GM19455 (cell line): ENCODE results near the gene SLC28A3.

Experiments
- ATAC-seq: cut with Tn5 transposase; IDR thresholded peaks from one replicate; pipeline ENCODE4 v1.9.1; 2021; ENCODE audit not compliant: unreplicated experiment

Gene SLC28A3

DNA sequence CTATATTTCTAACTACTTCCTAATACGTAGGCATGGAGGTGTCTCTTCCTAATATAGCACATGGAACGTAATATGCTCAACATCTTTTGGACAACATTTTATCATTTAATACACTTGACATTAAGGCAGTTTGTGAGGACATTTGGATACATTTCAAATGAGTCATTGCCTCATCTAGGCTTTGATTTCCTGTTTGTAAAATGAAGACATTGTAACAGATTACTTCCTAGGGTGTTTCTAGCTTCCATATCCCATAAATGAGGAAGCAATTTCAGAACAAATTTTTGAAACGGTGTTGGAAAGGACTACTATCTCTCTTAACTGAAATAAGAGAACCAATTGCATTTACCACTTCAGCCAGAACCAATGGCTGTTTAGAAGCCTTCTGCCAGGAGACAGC lies 38.7 kb downstream of the SLC28A3 start:
- no peak for ATAC-seq

DNA sequence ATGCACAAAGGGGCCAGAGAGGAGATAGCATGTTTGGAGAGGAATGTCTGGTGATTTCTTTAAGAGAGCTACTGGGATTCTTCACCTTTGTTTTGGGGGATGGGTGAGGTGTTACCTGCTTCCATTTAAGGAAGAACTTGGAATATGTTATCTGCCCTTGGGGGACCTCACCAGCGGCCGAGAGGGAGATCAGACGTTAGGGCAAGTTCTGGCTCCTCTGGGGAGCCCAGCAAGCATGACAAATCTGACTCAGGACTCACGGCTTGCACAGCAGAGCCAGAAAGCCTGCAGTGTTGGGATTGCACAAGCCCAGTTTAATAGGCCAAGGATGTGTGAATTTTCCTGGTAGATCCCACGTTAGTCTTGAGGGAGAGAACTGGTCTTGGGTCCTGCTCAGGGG lies 40.3 kb downstream of the SLC28A3 start:
- no peak for ATAC-seq

DNA sequence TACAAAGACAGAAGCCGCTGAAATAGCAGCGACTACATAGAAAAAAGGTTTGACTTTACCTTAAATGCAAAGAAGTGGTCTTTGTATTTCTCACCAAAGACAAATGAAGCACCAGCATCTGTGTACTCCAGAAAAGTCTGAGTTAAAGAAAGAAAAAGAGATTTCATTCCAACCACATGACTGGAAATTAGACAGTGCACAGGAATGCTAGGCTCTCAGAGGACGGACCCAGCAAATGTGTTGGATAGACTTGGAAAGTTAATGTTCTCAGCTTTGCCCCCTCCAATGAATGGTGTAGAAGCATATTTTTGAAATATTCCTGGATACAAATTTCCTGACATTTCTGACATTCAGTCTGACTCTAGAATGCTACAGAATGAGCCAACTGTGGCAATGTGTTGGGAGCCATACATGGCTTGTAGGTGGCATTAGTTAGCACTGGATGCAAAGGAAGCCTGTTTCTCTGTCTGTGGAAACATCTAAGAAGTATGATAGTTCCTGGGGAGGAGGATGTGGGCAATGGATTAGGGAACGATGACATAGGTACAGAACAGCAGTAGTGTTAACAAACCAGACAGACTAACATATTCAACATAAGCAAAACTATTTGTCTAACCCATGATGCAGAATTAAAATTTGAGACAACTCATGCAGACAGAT lies 43.3 kb downstream of the SLC28A3 start:
- no peak for ATAC-seq

DNA sequence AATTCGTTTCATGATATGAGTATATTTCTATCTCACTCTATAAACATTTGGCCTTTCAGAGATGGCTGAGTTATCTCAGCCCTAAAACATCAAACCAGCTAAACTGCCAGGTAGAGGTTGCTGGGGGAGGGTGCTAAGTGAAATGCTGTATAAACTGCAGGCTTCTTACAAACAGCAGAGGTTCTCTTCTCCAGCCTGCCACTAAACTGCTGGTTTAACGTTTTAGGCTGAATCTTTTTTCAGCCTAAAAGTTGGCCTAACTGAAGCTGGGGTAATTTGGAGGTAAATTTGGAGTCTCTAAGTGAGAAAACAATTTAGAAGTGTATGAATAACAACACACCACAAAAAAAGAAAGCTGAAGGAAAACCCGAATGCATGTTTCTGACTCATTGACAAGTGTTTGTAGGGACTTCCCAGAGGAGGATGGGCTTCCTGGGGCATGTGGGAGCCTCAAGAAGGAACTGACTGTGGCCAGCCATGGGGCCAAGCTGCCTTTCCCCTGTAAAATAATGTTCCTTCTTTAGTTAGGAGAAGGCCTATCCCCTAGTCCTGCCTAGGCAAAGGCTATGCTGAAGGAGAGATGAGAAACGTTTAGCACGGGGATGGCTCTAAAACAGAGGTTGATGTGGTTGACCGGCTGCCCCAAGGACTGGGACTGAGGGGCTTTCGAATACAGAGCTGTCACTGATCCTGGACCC lies 44.3 kb downstream of the SLC28A3 start:
- ATAC-seq, result peak; percentile 47

DNA sequence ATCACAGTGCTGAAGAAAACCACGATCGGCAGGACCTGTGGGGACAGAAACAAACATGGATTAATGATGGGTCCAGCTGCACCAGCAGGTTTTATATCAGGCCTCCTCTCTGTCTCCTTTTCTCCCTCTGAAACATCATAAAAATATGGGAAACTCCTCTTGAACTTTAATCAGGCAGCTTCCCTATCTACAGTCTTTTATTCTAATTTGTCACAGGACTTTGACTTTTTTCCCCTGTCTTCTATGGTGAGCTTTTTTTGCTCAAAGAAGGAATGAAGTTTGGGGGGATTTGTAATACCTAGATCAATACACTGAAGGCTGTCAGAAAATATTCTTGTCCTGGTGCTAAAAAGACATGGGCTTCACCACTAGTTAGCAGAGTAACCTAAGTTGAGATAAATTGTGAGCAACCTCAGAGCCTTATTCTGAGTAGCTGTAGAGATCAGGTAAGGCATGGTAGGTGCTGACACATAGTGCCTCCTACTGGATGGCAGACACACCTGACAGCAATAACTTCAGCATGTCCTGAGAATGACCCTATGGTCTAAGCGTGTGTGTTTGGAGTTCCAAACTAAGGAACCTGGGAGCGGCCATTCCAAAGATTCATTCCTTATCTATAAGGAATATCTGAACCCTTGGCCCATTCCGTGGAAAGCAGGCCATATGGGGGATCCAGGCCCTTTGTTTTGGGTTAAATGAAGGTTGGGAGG lies 46.2 kb downstream of the SLC28A3 start:
- no peak for ATAC-seq

DNA sequence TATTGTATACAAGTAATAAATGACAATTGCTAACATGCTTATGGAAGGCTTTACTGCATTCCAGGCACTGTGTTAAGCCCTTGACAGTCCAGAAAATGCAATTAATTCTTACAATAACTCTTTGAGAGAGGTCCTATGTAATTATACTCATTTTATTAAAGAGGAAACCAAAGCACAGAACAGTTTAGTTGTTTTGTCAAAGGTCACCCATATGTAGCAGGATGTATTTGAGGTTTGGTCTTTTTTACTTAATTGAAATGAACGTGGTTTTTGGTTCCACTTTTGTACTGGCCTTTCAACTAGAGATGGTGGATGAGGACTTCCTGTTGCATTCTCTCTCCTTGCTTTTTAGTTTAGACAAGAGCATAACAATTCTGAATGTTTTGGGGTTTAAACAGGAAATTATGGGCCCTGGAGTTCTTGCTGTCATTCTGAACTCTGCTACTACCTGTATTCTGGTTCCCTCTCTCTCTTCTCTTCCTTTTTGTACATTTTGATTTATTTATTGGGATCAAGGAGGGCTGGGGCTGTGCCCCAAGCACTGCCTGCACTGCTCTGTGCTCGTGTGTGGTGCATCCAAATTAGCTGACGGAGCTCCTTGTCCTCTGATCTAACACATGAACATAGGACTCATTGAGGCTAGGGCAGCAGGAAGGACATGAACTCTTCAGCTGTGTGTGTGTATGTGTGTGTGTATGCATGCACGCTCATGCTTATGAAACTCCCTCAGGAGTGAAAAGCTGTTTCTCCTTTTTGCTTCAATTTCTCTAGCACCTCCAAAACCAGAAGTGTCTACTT lies 47.4 kb downstream of the SLC28A3 start:
- ATAC-seq, result peak; percentile 62

DNA sequence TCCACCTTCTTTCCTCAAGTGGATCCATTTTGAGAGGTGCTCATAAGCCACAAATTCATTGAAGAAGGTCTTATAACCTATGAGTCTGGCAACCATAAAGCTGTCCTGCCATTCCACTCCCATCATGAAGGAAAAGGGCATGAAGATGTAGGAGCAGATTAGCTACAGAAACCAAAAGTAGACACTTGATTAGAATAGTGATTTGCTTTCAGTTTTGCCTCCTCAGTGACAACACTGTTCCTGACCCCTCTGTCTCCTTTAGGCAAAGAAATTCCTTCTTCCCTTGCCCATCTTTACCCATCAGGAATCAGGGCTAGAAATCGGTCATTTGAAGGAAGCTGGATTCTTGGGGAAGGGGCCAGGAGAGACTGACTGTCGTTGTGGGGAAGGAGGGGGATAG lies 55.2 kb downstream of the SLC28A3 start:
- ATAC-seq, result no peak

DNA sequence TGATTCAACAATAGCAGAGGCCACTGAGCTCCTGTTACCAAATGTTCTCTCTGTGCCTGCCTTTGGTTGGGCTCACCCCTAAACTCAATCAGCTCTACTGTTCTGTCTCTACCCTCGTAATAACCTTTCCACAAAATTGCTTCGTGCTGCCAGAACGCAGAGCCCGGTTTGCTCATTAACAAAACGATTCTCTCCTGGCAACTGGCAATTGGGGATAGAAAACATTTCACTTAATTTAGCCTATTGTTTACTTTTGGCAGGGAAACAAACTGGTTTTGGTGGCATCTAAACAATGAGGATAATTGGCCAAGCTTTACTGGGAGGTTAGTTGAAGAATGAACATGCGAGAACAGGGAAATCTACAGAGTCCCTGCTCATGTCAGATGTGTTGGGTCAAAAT lies 56.6 kb downstream of the SLC28A3 start:
- no peak for ATAC-seq

DNA sequence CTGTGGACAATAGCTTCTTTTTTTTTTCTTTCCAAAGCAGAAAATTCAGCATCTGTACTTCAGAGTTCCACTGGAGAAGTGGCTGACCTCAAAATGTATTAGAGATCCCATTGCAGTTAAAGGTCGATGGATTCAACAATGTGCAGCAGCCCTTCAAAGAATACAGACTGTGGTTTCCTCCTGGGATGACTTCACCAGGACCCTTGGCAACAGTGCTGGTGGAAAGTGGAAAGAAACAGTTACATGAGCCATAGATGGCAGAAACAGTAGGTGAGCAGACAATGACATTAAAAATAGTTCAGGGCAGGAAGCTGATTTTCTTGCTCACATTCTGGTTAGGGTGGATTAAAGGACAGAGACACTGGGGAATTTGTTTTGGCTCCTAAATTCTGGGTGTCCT lies 62.4 kb downstream of the SLC28A3 start:
- ATAC-seq, result no peak

DNA sequence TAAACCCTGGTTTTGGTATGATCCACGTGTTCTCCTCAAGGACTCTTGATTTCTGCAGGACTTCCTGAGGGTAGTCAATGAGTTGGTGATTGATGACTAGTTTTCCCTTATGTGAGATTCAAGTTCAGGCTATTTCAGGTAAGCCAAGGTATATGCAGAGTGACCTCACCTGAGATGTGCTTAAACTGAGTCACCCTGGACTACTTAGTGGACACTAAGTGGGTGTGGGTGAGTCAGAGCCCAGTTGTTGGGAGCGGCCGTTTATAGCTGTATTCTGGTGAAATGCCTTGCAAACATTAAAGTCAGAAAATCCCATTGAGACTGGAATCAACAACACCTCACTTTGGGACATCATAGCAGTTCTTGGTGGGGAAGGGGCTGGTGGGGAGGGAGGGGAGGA lies 62.9 kb downstream of the SLC28A3 start:
- ATAC-seq, result no peak

DNA sequence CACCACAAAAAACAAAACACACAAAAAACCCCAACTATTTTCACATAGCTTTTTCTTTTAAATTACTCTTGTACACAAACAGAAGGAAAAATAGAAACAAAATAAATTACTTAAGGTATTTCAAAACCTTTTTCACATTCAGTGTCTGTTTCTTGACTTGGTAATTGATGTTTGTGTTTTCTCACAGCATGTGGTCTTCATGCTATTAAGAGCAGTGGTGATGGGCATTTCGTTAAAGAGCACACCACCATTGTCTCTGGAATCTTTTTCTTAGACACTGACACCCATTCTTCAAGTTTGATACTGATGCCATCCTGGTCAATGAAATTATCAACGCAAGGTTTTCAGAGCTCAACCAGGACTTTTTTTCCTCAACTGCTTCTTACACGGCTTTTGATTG lies 63.8 kb downstream of the SLC28A3 start:
- no peak for ATAC-seq

DNA sequence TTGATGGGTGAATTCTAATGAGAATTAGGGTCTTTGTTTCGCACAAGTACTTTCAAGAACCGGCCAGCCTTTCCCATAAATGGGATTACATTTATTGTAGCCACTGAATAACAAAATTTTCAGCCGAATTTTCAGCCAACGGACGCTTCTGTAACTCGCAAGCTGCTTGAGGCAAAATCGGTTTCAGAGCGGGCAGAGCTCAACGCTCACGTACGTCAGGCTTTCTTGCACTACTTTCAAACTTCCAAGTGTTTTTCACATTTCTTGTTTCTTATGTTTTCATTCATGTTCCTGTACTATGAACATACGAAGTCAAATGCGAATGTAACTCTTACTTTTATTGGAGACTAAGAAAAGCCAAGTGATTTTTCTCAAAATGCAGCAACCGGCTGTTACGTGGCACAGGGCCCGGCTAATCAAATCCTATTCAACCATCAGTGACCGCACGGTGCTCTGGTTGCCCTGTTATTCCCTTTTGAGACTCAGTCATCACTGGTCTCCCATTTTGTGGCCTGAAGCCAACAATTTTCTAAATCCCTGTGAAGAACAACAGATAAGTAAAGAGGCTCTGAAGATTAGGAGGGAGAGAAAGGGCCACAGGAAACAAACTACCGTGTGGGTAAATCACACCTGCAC lies 68.5 kb downstream of the SLC28A3 start:
- no peak for ATAC-seq

DNA sequence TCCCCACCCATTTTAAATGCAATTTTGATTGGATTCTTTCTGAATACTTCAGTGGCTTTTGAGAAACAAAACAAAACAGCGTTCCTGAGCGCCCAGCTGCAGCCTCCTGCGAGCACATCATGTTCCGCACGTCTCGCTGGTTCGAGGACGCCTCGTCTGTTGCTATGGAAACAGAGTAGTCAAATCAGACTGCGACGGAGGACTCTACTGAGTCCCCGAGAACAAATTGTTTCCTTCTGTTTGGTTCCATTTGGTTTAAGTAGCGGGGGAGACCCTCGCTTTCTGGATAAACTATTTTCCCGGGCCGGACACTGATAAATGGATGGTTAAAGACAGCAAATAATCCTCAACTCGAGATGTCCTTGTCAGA lies 69.0 kb downstream of the SLC28A3 start:
- peak; percentile 92 for ATAC-seq

DNA sequence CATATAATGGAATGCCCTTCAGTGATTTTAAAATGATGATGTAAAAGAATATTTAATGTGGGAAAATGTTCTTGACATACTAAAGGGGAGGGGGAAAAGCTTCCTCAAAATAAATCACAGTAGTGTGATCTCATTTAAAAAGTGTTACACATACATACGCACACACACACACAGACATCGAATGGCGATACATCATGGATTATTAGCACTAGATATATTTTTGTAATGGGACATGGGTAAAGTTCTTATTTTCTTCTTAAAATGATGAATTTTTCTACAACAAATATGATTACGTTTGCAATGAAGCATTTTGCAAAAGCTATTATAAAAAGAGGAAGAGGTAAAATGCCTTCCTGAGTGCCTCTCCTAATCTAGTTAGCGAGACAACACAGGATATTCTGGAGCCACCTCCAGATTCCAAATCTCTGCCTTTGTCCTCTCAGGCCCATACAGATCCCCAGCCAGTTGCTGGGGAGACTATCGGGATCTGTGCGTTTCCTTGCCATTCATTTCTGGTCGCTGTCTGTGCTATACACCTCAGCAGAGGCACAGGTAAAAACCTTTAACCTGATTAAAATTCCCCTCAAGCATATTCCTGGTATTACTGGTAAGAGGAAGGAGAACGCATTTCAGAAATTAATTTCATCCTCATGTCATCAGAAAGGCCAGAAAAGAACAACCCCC lies 69.6 kb downstream of the SLC28A3 start:
- ATAC-seq, result no peak

DNA sequence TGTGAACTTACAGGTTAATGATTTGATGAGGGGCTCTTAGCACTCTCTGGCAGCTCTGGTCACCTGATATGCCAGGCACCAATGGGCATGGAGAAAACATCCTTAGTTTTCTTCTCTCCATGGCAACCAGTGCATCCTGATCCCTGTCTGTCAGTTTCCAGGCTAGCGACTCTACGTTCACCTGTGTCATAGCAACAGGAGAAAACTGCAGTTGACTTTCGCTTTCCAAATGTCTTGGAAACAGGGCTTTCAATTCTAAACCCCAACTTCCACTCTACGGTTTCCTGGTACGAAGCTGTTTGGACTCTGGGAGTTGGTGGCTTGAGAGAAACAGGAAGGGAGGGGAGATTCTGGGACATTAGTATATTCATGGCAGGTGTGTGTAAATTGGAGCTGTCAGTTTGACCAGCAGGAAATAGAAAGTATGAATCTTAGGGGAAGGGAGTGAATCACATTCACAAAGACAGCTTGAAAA lies 74.4 kb downstream of the SLC28A3 start:
- ATAC-seq, result no peak

DNA sequence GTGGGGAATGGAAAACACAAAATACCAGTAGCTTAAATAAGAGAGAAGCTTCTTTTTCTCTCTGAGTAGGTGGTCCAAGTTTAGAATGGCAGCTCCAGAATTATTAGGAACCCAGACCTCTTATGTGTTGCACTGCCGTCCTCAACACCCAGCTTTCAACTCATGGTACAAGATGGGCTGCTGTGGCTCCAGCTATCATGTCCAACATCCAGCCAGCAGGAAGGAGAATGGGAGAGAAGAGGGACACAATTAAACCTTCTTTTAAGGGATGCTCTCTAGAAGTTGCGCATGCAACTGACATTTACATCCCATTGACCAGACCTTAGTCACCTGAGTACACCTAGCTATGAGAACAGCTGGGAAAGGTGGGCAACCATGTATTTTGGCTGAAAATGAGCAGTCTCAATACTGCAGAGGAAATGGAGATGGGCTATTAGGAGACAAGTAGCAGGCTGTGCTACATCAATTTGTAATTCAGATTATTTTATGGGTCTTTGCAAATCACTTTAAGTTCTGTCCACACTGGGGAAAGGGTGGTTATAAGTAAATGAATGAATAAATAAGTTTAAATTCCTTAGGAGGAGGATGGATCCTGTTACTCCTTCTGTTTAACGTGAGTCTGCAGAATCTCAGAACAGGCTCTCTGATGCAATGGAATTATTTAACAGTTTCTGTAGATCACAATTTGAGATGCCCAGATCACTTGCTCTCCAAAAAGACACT lies 76.1 kb downstream of the SLC28A3 start:
- ATAC-seq, result no peak

DNA sequence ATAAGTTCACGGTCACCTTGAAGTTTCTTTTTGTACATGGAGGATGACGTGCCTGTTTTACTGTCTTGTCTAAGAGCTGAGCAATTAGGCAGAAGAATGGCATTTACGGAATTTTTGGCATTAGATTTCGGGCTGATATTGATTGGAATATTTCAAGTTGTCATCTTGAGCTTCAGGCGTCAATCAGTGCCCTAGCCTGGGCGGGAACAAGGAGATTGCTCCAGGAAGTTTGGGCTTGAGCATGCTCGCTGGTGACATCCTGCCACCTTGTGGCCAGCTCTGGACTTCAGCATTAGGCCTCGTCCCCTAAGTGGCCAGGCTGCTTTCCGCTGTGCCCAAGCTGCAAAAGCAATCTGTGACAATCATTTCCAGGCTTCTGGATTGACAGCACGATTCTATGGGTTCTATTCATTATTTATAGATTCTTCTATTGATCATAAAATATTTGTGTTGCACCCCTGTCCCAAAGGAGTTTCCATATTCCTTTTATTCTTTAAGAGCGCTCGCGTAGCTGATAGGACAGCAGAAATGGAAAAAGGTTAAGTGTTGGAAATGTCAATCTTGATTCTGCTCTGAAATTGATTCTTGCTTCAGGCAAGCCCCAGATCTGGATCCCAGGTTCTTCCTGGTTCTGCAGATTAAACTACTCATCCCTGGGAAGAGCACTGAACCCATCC lies 79.3 kb downstream of the SLC28A3 start:
- peak; percentile 64 for ATAC-seq

DNA sequence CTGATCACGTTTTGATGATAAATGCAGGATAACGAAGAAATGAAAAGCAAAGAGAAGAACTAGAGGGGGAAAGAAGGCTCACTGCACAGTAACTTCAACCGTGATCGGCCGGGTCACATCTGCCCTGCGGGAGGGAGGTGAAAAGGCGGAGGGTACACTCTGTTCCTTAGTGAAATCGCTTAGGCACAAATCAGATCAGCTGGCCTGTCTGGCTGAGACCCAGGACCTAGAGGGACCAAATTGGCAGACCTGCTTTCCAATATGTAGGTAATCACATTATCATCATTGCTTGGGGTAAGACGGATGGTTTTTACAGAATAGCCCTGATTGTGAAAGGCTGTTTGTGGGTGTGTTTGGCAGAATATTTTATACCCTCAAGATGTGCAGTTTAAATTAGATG lies 82.2 kb downstream of the SLC28A3 start:
- no peak for ATAC-seq

DNA sequence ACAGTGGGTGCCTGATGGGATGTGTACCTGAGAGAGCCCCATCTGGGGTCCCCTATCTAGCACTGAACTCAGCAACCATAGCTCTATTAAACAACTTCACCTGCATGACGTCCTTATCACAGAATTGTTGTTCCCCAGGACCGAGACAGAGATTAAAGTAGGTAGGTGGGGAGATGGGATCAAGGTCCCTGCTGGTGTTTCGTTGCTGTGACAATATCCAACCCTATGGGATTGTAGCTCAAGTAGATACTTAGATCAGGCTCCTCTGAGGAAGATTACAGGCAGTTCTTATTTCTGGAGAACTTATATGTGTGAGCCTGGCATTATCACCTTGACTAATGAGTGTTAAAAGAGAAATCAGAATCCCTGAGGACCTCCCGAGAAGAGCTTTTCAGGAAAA lies 84.9 kb downstream of the SLC28A3 start:
- no peak for ATAC-seq
